Effector memory CD4-positive, alpha-beta T cell (primary cell): ENCODE data around the gene APH1A.

Experiments used
- DNase-seq, 3 donors: peaks; one replicate each; pipeline ENCODE4 v3.0.0-alpha.2; 2020
- H3K27ac ChIP-seq: 2 replicates; pipeline ENCODE4 v1.7.0; 2013; ENCODE audit warnings: mild to moderate bottlenecking, low read length, moderate library complexity; ENCODE audit not compliant: insufficient read depth, poor library complexity, severe bottlenecking
- H3K27me3 ChIP-seq: replicated peaks from 2 replicates; pipeline ENCODE4 v1.7.0; 2013; ENCODE audit warnings: mild to moderate bottlenecking, low read length; ENCODE audit not compliant: insufficient read depth, control insufficient read depth, poor library complexity, severe bottlenecking
- H3K36me3 ChIP-seq: 2 replicates; pipeline ENCODE4 v1.7.0; 2013; ENCODE audit warnings: mild to moderate bottlenecking, low read length, moderate library complexity; ENCODE audit not compliant: control insufficient read depth, insufficient read depth
- H3K4me1 ChIP-seq: 2 replicates; pipeline ENCODE4 v1.7.0; 2013; ENCODE audit warnings: low read length, mild to moderate bottlenecking; ENCODE audit not compliant: control insufficient read depth, insufficient read depth, poor library complexity, severe bottlenecking
- H3K4me3 ChIP-seq: 2 replicates; pipeline ENCODE4 v1.7.0; 2013; ENCODE audit warnings: low read length, low read depth, mild to moderate bottlenecking; ENCODE audit not compliant: insufficient read depth, poor library complexity, severe bottlenecking
- H3K9me3 ChIP-seq: 2 replicates; pipeline ENCODE4 v1.7.0; 2013; ENCODE audit warnings: mild to moderate bottlenecking, low read length, moderate library complexity; ENCODE audit not compliant: control insufficient read depth

The APH1A gene

GRCh38 chr1:150271291-150271959 lies 2.6 kb upstream of the APH1A start:
- H3K27ac ChIP-seq = no peak overlapping the region

DNA sequence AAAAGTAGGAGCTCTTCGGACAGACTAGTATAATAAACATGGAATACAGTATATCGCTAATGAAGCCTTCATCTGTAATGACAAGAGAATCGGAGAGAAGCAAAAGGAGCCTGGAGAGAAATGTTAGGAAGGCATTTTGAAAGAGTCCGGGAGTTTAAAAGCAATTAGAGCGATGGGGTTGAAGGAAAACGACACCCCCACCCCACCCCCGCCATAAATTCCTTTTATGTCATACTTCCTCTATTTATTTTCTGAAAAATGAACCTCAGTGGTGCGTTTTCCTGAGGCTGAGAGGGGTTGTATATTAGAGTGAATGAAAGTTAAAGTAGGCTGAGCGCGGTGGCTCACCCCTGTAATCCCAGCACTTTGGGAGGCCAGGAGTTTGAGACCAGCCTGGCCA lies 635 bp upstream of the APH1A start:
- Histone ChIP-seq H3K9me3 (no peaks in the 10 kb centered on the region), H3K27ac (peak overlapping the region; percentile 92), H3K4me1 (peaks cover 12% of the 10 kb centered on the region), H3K36me3 (peaks cover 26% of the 10 kb centered on the region), H3K4me3 (peak overlapping the region; percentile 82), H3K27me3 (no peaks in the 10 kb centered on the region)
- no peak for DNase-seq

More at GRCh38 chr1:150271291-150271959, 2.6 kb upstream of the APH1A start:
- DNase-seq = no peak
- Histone ChIP-seq H3K36me3 (peaks cover 8% of the 10 kb centered on the region), H3K4me1 (peaks cover 12% of the 10 kb centered on the region), H3K27me3 (no peaks in the 10 kb centered on the region), H3K4me3 (no peak overlapping the region), H3K9me3 (no peaks in the 10 kb centered on the region)

DNA sequence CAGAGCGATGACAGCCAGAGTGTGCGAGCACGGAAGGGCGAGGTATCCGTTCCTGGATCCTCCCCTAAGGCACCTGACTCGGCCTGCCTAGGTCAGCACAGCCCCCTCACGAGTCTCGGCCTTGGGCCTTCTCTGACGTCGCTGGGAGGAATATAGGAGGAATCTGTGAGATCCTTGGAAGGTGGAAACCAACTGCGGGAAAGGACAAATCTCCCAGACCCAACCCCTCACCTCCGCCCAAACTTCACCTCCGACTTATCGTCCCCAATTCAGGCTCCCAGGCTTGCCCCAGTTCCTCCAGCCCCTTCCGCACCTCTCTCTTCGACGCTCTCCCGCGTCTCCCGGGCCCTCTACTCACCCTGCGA lies 494 bp downstream of the APH1A start:
- Histone ChIP-seq H3K27ac (peak overlapping the region; percentile 92), H3K9me3 (no peaks in the 10 kb centered on the region), H3K36me3 (peaks cover 29% of the 10 kb centered on the region), H3K4me3 (peak overlapping the region; percentile 82), H3K27me3 (no peaks in the 10 kb centered on the region), H3K4me1 (peaks cover 12% of the 10 kb centered on the region)
- DNase-seq = peak; percentile 29 to 35 (median 33)

DNA sequence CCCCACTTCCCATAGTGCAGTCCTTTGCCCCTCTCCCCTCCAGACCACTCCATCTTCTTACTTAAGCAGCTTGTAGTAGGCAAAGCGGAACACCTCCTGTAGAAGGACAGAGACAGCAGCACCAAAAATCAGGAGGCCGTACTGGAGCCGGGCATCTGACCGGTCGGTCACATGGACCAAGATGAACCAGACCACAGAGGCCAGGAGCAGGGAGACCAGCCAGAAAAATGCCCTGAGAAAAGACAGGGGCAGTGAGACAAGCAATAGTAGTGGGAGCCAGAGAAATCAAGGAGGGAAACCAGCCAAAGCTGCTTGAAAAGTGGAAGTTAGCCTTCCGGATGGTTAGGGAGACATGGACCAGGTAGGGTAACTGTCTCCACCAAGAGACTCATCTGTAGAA lies 920 bp downstream of the APH1A start:
- H3K4me3 ChIP-seq = peak overlapping the region; percentile 82
- peaks cover 12% of the 10 kb centered on the region for H3K4me1 ChIP-seq
- H3K36me3 ChIP-seq = peaks cover 29% of the 10 kb centered on the region
- no peak for DNase-seq
- no peaks in the 10 kb centered on the region for H3K27me3 ChIP-seq
- no peaks in the 10 kb centered on the region for H3K9me3 ChIP-seq
- H3K27ac ChIP-seq = peak overlapping the region; percentile 92

DNA sequence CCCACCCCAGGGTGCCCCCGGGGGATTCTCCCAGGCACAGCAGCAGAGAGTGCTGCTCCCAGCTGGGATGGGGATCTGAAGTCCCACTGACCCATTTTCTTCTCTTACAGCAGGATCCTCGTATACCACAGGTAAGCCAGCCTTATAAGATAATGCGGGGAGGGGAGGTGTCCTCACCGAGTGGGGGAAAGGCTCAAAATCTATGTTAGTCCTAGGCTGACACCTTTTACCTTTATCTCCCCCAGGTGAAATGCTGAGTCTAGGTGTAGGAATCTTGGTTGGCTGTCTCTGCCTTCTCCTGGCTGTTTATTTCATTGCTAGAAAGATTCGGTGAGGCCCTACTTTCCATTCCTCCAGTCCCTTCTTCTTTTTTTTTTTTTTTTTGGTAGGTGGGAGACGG lies 5.3 kb downstream of the APH1A start:
- H3K4me3 ChIP-seq = no peak overlapping the region
- H3K9me3 ChIP-seq = no peaks in the 10 kb centered on the region
- peaks cover 12% of the 10 kb centered on the region for H3K4me1 ChIP-seq
- no peak for DNase-seq
- no peak overlapping the region for H3K27ac ChIP-seq
- peaks cover 29% of the 10 kb centered on the region for H3K36me3 ChIP-seq
- H3K27me3 ChIP-seq = peaks cover 2% of the 10 kb centered on the region

DNA sequence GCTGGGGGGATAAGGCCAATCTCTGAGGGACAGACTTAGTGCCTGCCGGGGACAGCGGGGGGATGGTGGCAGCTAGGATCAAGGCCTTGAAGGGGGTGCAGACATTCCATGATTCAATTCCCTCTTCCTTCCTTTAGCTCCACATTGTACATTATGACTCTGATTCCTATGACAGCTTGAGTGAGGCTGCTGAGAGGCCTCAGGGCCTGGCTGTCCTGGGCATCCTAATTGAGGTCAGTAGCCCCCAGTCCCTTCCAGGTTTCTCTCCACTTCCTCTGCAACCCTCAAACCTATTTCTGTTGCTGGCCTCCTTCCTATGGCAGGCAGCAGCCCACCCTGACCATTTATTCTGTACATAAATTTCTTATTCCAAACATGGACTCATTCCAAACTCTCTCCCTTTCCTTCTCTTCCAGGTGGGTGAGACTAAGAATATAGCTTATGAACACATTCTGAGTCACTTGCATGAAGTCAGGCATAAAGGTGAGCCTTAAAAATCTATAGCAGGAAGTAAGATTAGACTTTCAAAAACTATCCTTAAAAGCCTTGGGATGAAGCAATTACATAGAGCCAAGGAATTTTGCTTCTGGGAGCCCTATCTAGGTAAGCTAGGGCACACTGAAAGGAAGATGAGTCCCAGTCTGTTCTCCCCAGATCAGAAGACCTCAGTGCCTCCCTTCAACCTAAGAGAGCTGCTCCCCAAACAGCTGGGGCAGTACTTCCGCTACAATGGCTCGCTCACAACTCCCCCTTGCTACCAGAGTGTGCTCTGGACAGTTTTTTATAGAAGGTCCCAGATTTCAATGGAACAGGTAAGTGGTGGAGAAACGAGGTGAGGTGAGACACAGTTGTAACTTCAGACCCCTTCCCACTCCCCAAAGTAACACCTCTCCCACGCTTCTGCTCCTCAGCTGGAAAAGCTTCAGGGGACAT lies 6.2 kb downstream of the APH1A start:
- peaks cover 4% of the 10 kb centered on the region for H3K4me1 ChIP-seq
- H3K4me3 ChIP-seq = no peak overlapping the region
- H3K27ac ChIP-seq = no peak overlapping the region
- no peaks in the 10 kb centered on the region for H3K9me3 ChIP-seq
- peaks cover 6% of the 10 kb centered on the region for H3K27me3 ChIP-seq
- no peak for DNase-seq
- H3K36me3 ChIP-seq = peaks cover 29% of the 10 kb centered on the region

GRCh38 chr1:150261367-150261766 lies 7.4 kb downstream of the APH1A start:
- no peak overlapping the region for H3K27ac ChIP-seq
- peaks cover 19% of the 10 kb centered on the region for H3K27me3 ChIP-seq
- peaks cover 22% of the 10 kb centered on the region for H3K36me3 ChIP-seq
- no peak for DNase-seq
- no peaks in the 10 kb centered on the region for H3K9me3 ChIP-seq
- H3K4me3 ChIP-seq = no peak overlapping the region
- no peaks in the 10 kb centered on the region for H3K4me1 ChIP-seq

GRCh38 chr1:150259758-150260669 lies 8.8 kb downstream of the APH1A start:
- Histone ChIP-seq H3K27ac (no peak overlapping the region), H3K4me3 (no peak overlapping the region), H3K4me1 (peaks cover 5% of the 10 kb centered on the region), H3K27me3 (peaks cover 21% of the 10 kb centered on the region), H3K36me3 (peaks cover 8% of the 10 kb centered on the region), H3K9me3 (no peaks in the 10 kb centered on the region)
- DNase-seq = no peak

- H3K4me1 ChIP-seq = peaks cover 5% of the 10 kb centered on the region
- DNase-seq = no peak
- no peaks in the 10 kb centered on the region for H3K9me3 ChIP-seq
- no peak overlapping the region for H3K4me3 ChIP-seq
- no peak overlapping the region for H3K27ac ChIP-seq
- peaks cover under 1% of the 10 kb centered on the region for H3K36me3 ChIP-seq
- H3K27me3 ChIP-seq = peaks cover 21% of the 10 kb centered on the region
These were observed 9.6 kb downstream of the APH1A start for GRCh38 chr1:150259217-150259616.
